ENCODE results near the gene TSPAN18.

Gene TSPAN18

GRCh38 chr11:44979543-44980399, 253.0 kb downstream of the TSPAN18 start:
- no peak for DNase-seq (ENCODE audit: low read depth)

- DNase-seq (ENCODE audit: low read depth), result no peak
These were observed 254.0 kb downstream of the TSPAN18 start for GRCh38 chr11:44980533-44981427.

All from HS-27A (cell line).